ENCODE measurements around the gene CACNA1E.
"Not testable (repeated sequence)": the region's sequence is repeated elsewhere in the genome, so short reads cannot be mapped to it uniquely, and the experiment has no call there.

Gene CACNA1E

GRCh38 chr1:181806746-181807145, 323.4 kb downstream of the CACNA1E start:
- Histone ChIP-seq H3K9ac (ENCODE audit: low read length) (no peak overlapping the region), H3K27me3 (ENCODE audit: control insufficient read depth, insufficient read depth, low read length) (no peaks in the 10 kb centered on the region), H3K36me3 (ENCODE audit: control insufficient read depth, insufficient read depth, low read length) (no peaks in the 10 kb centered on the region), H3K4me1 (ENCODE audit: control insufficient read depth, insufficient read depth, low read length) (peaks cover 14% of the 10 kb centered on the region; the same call in 1 of the 2 replicates), H3K4me3 (ENCODE audit: low read depth, low read length) (no peak overlapping the region), H3K9me3 (ENCODE audit: control insufficient read depth, insufficient read depth, low read depth, low read length) (no peaks in the 10 kb centered on the region), H3K27ac (ENCODE audit: low read depth, low read length) (no peak overlapping the region)

DNA sequence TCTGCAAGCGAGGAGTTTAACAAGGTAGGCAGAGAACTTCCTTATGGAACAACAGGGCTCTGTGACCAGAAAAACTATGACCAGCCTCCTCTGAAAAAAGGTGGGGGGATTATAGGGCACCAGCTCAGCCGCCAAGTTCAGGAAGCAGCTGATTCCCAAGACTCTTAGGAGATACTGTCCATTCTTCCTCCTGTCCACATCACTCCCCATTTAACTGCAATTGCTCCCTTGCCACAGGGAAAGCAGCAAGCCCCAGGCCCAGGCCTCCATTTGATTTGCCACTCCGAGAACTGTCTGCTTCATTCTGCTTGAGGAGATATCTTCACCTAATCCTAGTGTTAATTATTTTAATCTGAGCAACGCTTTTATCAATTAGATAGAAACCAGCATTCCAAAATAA, 323.9 kb downstream of the CACNA1E start:
- Histone ChIP-seq H3K27me3 (ENCODE audit: control insufficient read depth, insufficient read depth, low read length) (no peaks in the 10 kb centered on the region), H3K4me3 (ENCODE audit: low read depth, low read length) (no peak overlapping the region), H3K4me1 (ENCODE audit: control insufficient read depth, insufficient read depth, low read length) (peaks cover 14% of the 10 kb centered on the region; the same call in 1 of the 2 replicates)

GRCh38 chr1:181809991-181810545, 326.8 kb downstream of the CACNA1E start:
- no peaks in the 10 kb centered on the region for H3K9me3 ChIP-seq (ENCODE audit: control insufficient read depth, insufficient read depth, low read depth, low read length)
- no peaks in the 10 kb centered on the region for H3K27me3 ChIP-seq (ENCODE audit: control insufficient read depth, insufficient read depth, low read length)
- H3K4me3 ChIP-seq (ENCODE audit: low read depth, low read length), result no peak overlapping the region
- no peak overlapping the region for H3K27ac ChIP-seq (ENCODE audit: low read depth, low read length)
- H3K36me3 ChIP-seq (ENCODE audit: control insufficient read depth, insufficient read depth, low read length), result no peaks in the 10 kb centered on the region
- no peak overlapping the region for H3K9ac ChIP-seq (ENCODE audit: low read length)
- H3K4me1 ChIP-seq (ENCODE audit: control insufficient read depth, insufficient read depth, low read length), result peaks cover 14% of the 10 kb centered on the region; the same call in 1 of the 2 replicates

More for the DNA sequence above, 323.9 kb downstream of the CACNA1E start:
- H3K27ac ChIP-seq (ENCODE audit: low read depth, low read length), result no peak overlapping the region
- H3K9me3 ChIP-seq (ENCODE audit: control insufficient read depth, insufficient read depth, low read depth, low read length), result no peaks in the 10 kb centered on the region
- H3K9ac ChIP-seq (ENCODE audit: low read length), result no peak overlapping the region
- H3K36me3 ChIP-seq (ENCODE audit: control insufficient read depth, insufficient read depth, low read length), result no peaks in the 10 kb centered on the region

DNA sequence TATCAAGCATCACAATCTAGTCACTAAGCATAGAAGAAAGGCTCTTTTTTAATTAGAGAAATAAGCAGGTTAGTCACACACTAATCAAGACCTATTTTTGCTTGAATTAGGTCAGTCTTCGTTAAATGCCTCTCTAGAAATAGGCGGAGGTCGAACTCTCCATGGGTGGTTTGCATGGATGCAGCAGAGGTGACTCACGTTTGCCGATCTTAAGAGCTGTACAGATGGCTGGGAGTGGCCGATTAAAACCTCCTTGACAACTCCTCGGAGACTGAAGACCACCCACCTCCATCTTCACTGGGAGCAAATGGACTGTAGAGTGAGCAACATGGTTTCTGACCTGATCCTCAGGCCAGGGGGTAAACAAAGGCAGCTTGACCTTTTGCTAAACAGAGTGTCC, 328.9 kb downstream of the CACNA1E start:
- H3K36me3 ChIP-seq (ENCODE audit: control insufficient read depth, insufficient read depth, low read length), result no peaks in the 10 kb centered on the region

GRCh38 chr1:181813266-181813665, 329.9 kb downstream of the CACNA1E start:
- H3K9me3 ChIP-seq (ENCODE audit: control insufficient read depth, insufficient read depth, low read depth, low read length), result no peaks in the 10 kb centered on the region

More for the DNA sequence above, 328.9 kb downstream of the CACNA1E start:
- Histone ChIP-seq H3K9me3 (ENCODE audit: control insufficient read depth, insufficient read depth, low read depth, low read length) (no peaks in the 10 kb centered on the region), H3K4me1 (ENCODE audit: control insufficient read depth, insufficient read depth, low read length) (peaks cover under 1% of the 10 kb centered on the region; the same call in 1 of the 2 replicates), H3K27me3 (ENCODE audit: control insufficient read depth, insufficient read depth, low read length) (no peaks in the 10 kb centered on the region), H3K27ac (ENCODE audit: low read depth, low read length) (no peak overlapping the region), H3K9ac (ENCODE audit: low read length) (no peak overlapping the region), H3K4me3 (ENCODE audit: low read depth, low read length) (no peak overlapping the region)

DNA sequence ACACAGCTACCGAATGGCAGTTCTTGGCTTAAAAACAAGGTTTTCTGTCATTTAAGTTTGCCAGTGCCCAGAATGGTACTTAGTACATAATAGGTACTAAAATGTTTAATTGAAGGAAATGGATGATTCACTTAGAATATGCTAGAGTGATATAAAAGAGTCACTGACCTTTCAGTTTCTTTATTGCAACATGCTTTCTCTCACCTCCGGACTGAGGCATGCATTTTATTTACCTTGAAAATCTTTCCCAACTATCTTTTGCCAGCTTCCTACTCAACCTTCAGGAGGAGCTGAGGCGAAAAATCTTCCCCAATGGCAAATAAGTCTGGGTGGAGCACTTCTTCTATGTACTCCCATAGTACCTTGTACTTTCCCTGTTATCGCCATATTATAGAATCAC, 333.3 kb downstream of the CACNA1E start:
- Histone ChIP-seq H3K4me1 (ENCODE audit: control insufficient read depth, insufficient read depth, low read length) (no peaks in the 10 kb centered on the region; the same call in 1 of the 2 replicates), H3K9ac (ENCODE audit: low read length) (no peak overlapping the region), H3K27me3 (ENCODE audit: control insufficient read depth, insufficient read depth, low read length) (no peaks in the 10 kb centered on the region)

More at GRCh38 chr1:181813266-181813665, 329.9 kb downstream of the CACNA1E start:
- no peak overlapping the region for H3K9ac ChIP-seq (ENCODE audit: low read length)
- H3K27me3 ChIP-seq (ENCODE audit: control insufficient read depth, insufficient read depth, low read length), result no peaks in the 10 kb centered on the region
- H3K4me1 ChIP-seq (ENCODE audit: control insufficient read depth, insufficient read depth, low read length), result no peaks in the 10 kb centered on the region
- no peak overlapping the region for H3K4me3 ChIP-seq (ENCODE audit: low read depth, low read length)
- H3K36me3 ChIP-seq (ENCODE audit: control insufficient read depth, insufficient read depth, low read length), result no peaks in the 10 kb centered on the region
- no peak overlapping the region for H3K27ac ChIP-seq (ENCODE audit: low read depth, low read length)

DNA sequence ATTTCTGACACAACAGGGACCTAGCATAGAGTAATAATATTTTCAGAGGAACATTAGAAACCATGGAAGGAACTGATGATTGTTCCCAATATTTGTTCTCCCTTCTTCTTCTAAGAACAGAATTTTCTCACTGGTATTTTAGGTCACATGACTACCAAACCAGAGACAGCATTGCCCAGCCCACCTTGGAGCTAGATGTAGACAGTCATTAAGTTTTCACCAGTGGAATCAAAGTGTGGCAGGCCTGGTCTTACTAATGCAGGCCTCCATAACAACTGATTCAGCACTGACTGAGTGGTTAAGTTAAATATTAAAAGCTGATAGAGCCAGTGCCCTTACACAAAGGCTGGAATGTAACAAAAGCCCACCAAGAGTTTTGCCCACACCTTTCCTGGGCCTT, 333.8 kb downstream of the CACNA1E start:
- H3K36me3 ChIP-seq (ENCODE audit: control insufficient read depth, insufficient read depth, low read length), result no peaks in the 10 kb centered on the region
- H3K27me3 ChIP-seq (ENCODE audit: control insufficient read depth, insufficient read depth, low read length), result no peaks in the 10 kb centered on the region
- no peaks in the 10 kb centered on the region; the same call in 1 of the 2 replicates for H3K4me1 ChIP-seq (ENCODE audit: control insufficient read depth, insufficient read depth, low read length)
- H3K9ac ChIP-seq (ENCODE audit: low read length), result no peak overlapping the region
- H3K9me3 ChIP-seq (ENCODE audit: control insufficient read depth, insufficient read depth, low read depth, low read length), result no peaks in the 10 kb centered on the region
- no peak overlapping the region for H3K27ac ChIP-seq (ENCODE audit: low read depth, low read length)
- H3K4me3 ChIP-seq (ENCODE audit: low read depth, low read length), result no peak overlapping the region

More for the DNA sequence above, 333.3 kb downstream of the CACNA1E start:
- Histone ChIP-seq H3K4me3 (ENCODE audit: low read depth, low read length) (no peak overlapping the region), H3K36me3 (ENCODE audit: control insufficient read depth, insufficient read depth, low read length) (no peaks in the 10 kb centered on the region), H3K27ac (ENCODE audit: low read depth, low read length) (no peak overlapping the region), H3K9me3 (ENCODE audit: control insufficient read depth, insufficient read depth, low read depth, low read length) (no peaks in the 10 kb centered on the region)

DNA sequence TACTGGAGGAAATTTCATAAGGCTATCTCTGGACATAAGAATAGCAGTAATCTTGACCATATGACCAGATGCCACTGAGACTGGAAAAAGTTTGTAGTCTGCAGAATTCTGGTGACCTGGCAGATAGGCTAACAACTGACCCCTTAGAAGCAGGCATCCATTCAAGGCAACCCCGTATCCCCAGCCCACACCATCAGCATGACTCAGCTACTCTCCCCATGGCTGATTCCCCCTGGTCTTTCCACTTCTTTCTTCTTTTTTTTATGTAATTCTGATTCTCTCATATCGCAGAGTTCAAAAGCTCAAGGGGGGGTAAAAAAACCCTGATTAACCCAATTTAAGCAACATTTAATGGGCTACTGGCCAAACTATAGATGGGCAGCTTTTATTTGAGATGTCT, 335.1 kb downstream of the CACNA1E start:
- no peaks in the 10 kb centered on the region for H3K36me3 ChIP-seq (ENCODE audit: control insufficient read depth, insufficient read depth, low read length)
- H3K27ac ChIP-seq (ENCODE audit: low read depth, low read length), result no peak overlapping the region
- H3K27me3 ChIP-seq (ENCODE audit: control insufficient read depth, insufficient read depth, low read length), result no peaks in the 10 kb centered on the region
- no peaks in the 10 kb centered on the region for H3K9me3 ChIP-seq (ENCODE audit: control insufficient read depth, insufficient read depth, low read depth, low read length)
- no peak overlapping the region for H3K4me3 ChIP-seq (ENCODE audit: low read depth, low read length)
- no peaks in the 10 kb centered on the region; the same call in 1 of the 2 replicates for H3K4me1 ChIP-seq (ENCODE audit: control insufficient read depth, insufficient read depth, low read length)
- H3K9ac ChIP-seq (ENCODE audit: low read length), result no peak overlapping the region

DNA sequence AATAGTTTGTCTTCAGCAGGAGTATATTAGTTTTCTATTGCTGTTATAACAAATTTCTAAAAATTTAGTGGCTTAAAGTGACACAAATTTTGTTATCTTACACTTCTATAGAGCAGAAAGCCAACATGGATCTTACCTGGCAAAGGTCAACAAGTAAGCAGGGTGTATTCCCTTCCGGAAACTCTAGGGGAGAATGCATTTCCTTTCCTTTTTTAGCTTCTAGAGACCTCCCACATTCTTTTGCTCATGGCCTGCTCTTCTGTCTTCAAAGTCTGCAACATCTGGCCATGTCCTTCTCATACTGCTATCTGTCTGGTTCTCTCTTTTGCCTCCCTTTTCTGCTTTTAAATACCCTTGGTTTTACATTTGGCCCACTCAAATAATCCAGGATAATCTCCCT, 335.6 kb downstream of the CACNA1E start:
- H3K36me3 ChIP-seq (ENCODE audit: control insufficient read depth, insufficient read depth, low read length), result no peaks in the 10 kb centered on the region
- H3K27ac ChIP-seq (ENCODE audit: low read depth, low read length), result no peak overlapping the region
- H3K4me1 ChIP-seq (ENCODE audit: control insufficient read depth, insufficient read depth, low read length), result no peaks in the 10 kb centered on the region; the same call in 1 of the 2 replicates
- H3K9me3 ChIP-seq (ENCODE audit: control insufficient read depth, insufficient read depth, low read depth, low read length), result no peaks in the 10 kb centered on the region
- no peak overlapping the region for H3K4me3 ChIP-seq (ENCODE audit: low read depth, low read length)
- H3K9ac ChIP-seq (ENCODE audit: low read length), result no peak overlapping the region
- H3K27me3 ChIP-seq (ENCODE audit: control insufficient read depth, insufficient read depth, low read length), result no peaks in the 10 kb centered on the region

GRCh38 chr1:181821701-181822100, 338.4 kb downstream of the CACNA1E start:
- Histone ChIP-seq H3K9me3 (ENCODE audit: control insufficient read depth, insufficient read depth, low read depth, low read length) (no peaks in the 10 kb centered on the region), H3K9ac (ENCODE audit: low read length) (no peak overlapping the region), H3K4me1 (ENCODE audit: control insufficient read depth, insufficient read depth, low read length) (no peaks in the 10 kb centered on the region; the same call in 1 of the 2 replicates), H3K27me3 (ENCODE audit: control insufficient read depth, insufficient read depth, low read length) (no peaks in the 10 kb centered on the region), H3K27ac (ENCODE audit: low read depth, low read length) (no peak overlapping the region), H3K36me3 (ENCODE audit: control insufficient read depth, insufficient read depth, low read length) (no peaks in the 10 kb centered on the region), H3K4me3 (ENCODE audit: low read depth, low read length) (no peak overlapping the region)

DNA sequence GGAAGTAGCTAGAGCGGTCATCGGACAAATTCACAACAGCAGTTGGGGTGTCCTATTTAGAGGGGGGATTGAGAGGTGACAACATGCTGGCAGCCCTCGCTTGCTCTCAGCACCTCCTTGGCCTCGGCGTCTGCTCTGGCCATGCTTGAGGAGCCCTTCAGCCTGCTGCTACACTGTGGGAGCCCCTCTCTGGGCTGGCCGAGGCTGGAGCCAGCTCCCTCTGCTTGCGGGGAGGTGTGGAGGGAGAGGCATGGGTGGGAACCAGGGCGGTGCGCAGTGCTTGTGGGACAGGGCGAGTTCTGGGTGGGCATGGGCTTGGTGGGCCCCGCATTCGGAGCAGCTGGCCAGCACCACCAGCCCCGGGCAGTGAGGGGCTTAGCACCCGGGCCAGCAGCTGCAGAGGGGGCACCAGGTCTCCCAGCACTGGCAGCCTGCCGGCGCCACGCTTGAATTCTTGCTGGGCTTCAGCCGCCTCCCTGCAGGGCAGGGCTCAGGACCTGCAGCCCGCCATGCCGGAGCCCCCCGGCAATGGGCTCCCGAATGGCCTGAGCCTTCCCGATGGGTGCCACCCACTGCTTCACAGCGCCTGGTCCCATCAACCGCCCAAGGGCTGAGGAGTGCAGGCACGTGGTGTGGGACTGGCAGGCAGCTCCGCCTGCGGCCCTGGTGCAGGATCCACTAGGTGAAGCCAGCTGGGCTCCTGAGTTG, 349.0 kb downstream of the CACNA1E start:
- H3K9ac ChIP-seq (ENCODE audit: low read length); H3K36me3 ChIP-seq (ENCODE audit: control insufficient read depth, insufficient read depth, low read length): not testable (repeated sequence)

More for the DNA sequence above, 349.0 kb downstream of the CACNA1E start:
- H3K27ac ChIP-seq (ENCODE audit: low read depth, low read length); H3K27me3 ChIP-seq (ENCODE audit: control insufficient read depth, insufficient read depth, low read length); H3K4me1 ChIP-seq (ENCODE audit: control insufficient read depth, insufficient read depth, low read length); H3K4me3 ChIP-seq (ENCODE audit: low read depth, low read length): not testable (repeated sequence)
- H3K9me3 ChIP-seq (ENCODE audit: control insufficient read depth, insufficient read depth, low read depth, low read length), result peaks cover 24% of the 10 kb centered on the region
